GM12891 (cell line): ENCODE measurements around the gene VRK3.

Source experiments
- PAX5 ChIP-seq: IDR thresholded peaks from 2 replicates; pipeline ENCODE4 v1.6.1; 2011; ENCODE audit warnings: low read length, moderate library complexity, mild to moderate bottlenecking; ENCODE audit not compliant: insufficient read depth, severe bottlenecking
- POLR2A ChIP-seq: IDR thresholded peaks from 2 replicates; pipeline ENCODE4 v1.6.1; 2011; ENCODE audit warnings: low read depth, low read length, control low read depth
- POLR2AphosphoS5 ChIP-seq: IDR thresholded peaks from 2 replicates; pipeline ENCODE4 v1.6.1; 2011; ENCODE audit warnings: low read depth, low read length, control low read depth
- POU2F2 ChIP-seq: IDR thresholded peaks from 2 replicates; pipeline ENCODE4 v1.6.1; 2011; ENCODE audit warnings: low read depth, mild to moderate bottlenecking, control low read depth, low read length, moderate library complexity
- SPI1 ChIP-seq: IDR thresholded peaks from 2 replicates; pipeline ENCODE4 v1.6.1; 2011; ENCODE audit warnings: low read depth, low read length, control low read depth
- TAF1 ChIP-seq: IDR thresholded peaks from 2 replicates; pipeline ENCODE4 v1.6.1; 2011; ENCODE audit warnings: low read depth, low read length, control low read depth

- no peak for TF ChIP-seq POLR2A
- TF ChIP-seq TAF1, result no peak
- TF ChIP-seq POLR2AphosphoS5, result no peak
- TF ChIP-seq PAX5, result no peak
- no peak for TF ChIP-seq POU2F2
- no peak for TF ChIP-seq SPI1
Observed at GRCh38 chr19:50044922-50045321, 19.8 kb upstream of the VRK3 start.
